ENCODE measurements around the gene SSX2IP.

Gene SSX2IP

DNA sequence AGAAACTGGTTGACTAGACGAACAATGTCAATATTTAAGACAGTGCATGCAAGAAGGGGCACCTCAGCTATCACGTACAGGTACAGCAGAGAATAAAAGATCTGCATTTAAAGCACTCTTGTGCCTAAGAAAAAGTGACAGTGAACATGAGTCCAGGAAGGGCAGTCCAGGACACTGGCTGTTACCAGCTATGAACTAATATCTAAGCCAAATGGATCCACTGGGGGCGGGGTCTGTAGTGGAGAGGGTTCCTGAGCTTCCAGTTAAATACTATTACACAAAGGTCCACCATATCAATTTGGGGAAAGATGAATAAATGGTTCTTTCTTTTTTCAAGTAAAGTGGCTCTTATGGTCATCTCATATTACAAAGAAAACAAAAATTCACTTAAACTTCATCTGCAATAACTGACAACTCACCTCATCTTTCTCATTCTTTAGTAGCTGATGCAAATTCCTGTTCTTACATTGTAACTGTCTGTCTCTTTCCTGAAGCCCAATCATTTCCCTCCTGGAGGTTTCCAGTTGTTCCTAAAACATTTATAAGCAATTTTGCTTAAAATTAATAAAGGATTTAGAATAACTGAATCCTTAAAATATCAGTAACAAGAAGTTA is 24.5 kb downstream of the SSX2IP start:
- Histone ChIP-seq H4K20me1 (ENCODE audit: insufficient read depth, low read length) (no peaks in the 10 kb centered on the region), H3K36me3 (ENCODE audit: insufficient read depth, low read length) (peaks cover 58% of the 10 kb centered on the region), H3K4me3 (ENCODE audit: low read depth, low read length, poor library complexity, severe bottlenecking) (no peak overlapping the region), H3K27ac (ENCODE audit: low read depth, low read length, poor library complexity, severe bottlenecking) (no peak overlapping the region), H3K9me3 (ENCODE audit: low read length) (no peaks in the 10 kb centered on the region), H3K9ac (ENCODE audit: low read length) (no peak overlapping the region), H3F3A (ENCODE audit: insufficient read depth, low read length) (no peaks in the 10 kb centered on the region), H2AFZ (ENCODE audit: low read length) (no peak overlapping the region), H3K4me1 (ENCODE audit: insufficient read depth, low read length, severe bottlenecking) (no peaks in the 10 kb centered on the region), H3K79me2 (ENCODE audit: insufficient read depth, low read length) (no peaks in the 10 kb centered on the region), H3K4me2 (ENCODE audit: low read length) (no peak overlapping the region), H3K9me2 (ENCODE audit: low read depth, low read length) (no peaks in the 10 kb centered on the region), H3K27me3 (ENCODE audit: insufficient read depth, low read length) (no peaks in the 10 kb centered on the region)
- TF ChIP-seq, protein P1, sequence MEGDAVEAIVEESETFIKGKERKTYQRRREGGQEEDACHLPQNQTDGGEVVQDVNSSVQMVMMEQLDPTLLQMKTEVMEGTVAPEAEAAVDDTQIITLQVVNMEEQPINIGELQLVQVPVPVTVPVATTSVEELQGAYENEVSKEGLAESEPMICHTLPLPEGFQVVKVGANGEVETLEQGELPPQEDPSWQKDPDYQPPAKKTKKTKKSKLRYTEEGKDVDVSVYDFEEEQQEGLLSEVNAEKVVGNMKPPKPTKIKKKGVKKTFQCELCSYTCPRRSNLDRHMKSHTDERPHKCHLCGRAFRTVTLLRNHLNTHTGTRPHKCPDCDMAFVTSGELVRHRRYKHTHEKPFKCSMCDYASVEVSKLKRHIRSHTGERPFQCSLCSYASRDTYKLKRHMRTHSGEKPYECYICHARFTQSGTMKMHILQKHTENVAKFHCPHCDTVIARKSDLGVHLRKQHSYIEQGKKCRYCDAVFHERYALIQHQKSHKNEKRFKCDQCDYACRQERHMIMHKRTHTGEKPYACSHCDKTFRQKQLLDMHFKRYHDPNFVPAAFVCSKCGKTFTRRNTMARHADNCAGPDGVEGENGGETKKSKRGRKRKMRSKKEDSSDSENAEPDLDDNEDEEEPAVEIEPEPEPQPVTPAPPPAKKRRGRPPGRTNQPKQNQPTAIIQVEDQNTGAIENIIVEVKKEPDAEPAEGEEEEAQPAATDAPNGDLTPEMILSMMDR (IDR thresholded peaks at IDR 0.05; ENCODE audit: low read length), result no peak
- TF ChIP-seq EZH2 (IDR thresholded peaks at IDR 0.05; ENCODE audit: borderline replicate concordance, low read length), result no peak

DNA sequence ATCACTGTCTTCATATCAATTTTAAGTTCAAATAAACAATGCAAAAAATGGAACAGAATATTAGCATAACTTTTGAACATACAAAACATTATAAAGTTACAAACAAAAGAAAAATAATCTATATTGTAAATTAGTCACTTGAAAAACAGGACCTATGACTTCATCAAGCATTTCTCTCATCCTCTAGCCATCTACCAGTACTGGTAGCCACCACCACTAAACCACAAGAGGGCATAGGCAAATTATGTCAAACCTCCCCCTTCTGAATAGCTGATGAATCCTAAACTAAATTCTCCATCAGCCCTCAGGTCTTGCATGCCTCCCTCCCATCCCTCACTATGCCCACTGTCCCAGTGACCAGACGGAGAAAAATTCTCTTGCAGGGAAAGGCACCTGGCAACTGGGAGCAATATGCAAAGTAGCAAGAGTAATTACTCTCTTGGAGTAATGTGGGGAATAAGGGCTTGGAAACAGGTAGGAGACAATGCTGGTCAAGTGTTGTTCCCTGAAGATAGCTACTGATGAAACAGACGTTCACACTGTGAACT is 37.1 kb downstream of the SSX2IP start:
- no peak overlapping the region for H3K4me3 ChIP-seq (ENCODE audit: low read depth, low read length, poor library complexity, severe bottlenecking)
- peaks cover 74% of the 10 kb centered on the region for H3K36me3 ChIP-seq (ENCODE audit: insufficient read depth, low read length)
- no peaks in the 10 kb centered on the region for H3F3A ChIP-seq (ENCODE audit: insufficient read depth, low read length)
- H3K79me2 ChIP-seq (ENCODE audit: insufficient read depth, low read length), result no peaks in the 10 kb centered on the region
- no peak for TF ChIP-seq EZH2 (IDR thresholded peaks at IDR 0.05; ENCODE audit: borderline replicate concordance, low read length)
- TF ChIP-seq, protein P1 (IDR thresholded peaks at IDR 0.05; ENCODE audit: low read length), result no peak
- H3K27me3 ChIP-seq (ENCODE audit: insufficient read depth, low read length), result no peaks in the 10 kb centered on the region
- H2AFZ ChIP-seq (ENCODE audit: low read length), result no peak overlapping the region
- H4K20me1 ChIP-seq (ENCODE audit: insufficient read depth, low read length), result no peaks in the 10 kb centered on the region
- H3K27ac ChIP-seq (ENCODE audit: low read depth, low read length, poor library complexity, severe bottlenecking), result no peak overlapping the region
- no peaks in the 10 kb centered on the region for H3K4me1 ChIP-seq (ENCODE audit: insufficient read depth, low read length, severe bottlenecking)
- no peak overlapping the region for H3K4me2 ChIP-seq (ENCODE audit: low read length)
- no peaks in the 10 kb centered on the region for H3K9me2 ChIP-seq (ENCODE audit: low read depth, low read length)
- no peak overlapping the region for H3K9ac ChIP-seq (ENCODE audit: low read length)
- no peaks in the 10 kb centered on the region for H3K9me3 ChIP-seq (ENCODE audit: low read length)

DNA sequence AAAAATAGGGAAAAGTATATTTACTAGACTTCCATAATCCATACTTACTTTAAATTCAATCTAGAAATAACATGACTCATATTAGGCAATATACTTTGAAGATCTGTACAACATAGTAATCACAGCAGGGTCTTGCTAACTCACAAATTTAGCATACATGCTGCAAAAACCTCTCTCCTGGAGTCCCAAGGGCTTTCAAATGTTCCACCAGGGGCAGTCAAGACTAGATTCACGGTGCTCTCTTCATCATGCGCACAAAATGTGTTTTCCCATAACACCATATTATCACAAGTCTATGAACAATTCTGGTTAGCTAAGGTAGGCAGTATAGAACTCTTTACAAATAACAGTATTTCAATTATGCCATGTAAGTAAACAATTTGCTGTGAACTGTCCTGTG is 45.8 kb downstream of the SSX2IP start:
- TF ChIP-seq EZH2 (IDR thresholded peaks at IDR 0.05; ENCODE audit: borderline replicate concordance, low read length), result no peak
- TF ChIP-seq, protein P1 (IDR thresholded peaks at IDR 0.05; ENCODE audit: low read length), result peak; percentile 12

More for the DNA sequence above, 45.8 kb downstream of the SSX2IP start:
- no peaks in the 10 kb centered on the region for H4K20me1 ChIP-seq (ENCODE audit: insufficient read depth, low read length)
- H3K4me1 ChIP-seq (ENCODE audit: insufficient read depth, low read length, severe bottlenecking), result no peaks in the 10 kb centered on the region
- H3F3A ChIP-seq (ENCODE audit: insufficient read depth, low read length), result no peaks in the 10 kb centered on the region
- no peaks in the 10 kb centered on the region for H3K79me2 ChIP-seq (ENCODE audit: insufficient read depth, low read length)
- peaks cover 40% of the 10 kb centered on the region for H3K36me3 ChIP-seq (ENCODE audit: insufficient read depth, low read length)
- H3K27ac ChIP-seq (ENCODE audit: low read depth, low read length, poor library complexity, severe bottlenecking), result no peak overlapping the region
- H2AFZ ChIP-seq (ENCODE audit: low read length), result no peak overlapping the region
- no peaks in the 10 kb centered on the region for H3K27me3 ChIP-seq (ENCODE audit: insufficient read depth, low read length)
- no peaks in the 10 kb centered on the region for H3K9me2 ChIP-seq (ENCODE audit: low read depth, low read length)
- H3K4me2 ChIP-seq (ENCODE audit: low read length), result no peak overlapping the region
- no peak overlapping the region for H3K9ac ChIP-seq (ENCODE audit: low read length)
- H3K9me3 ChIP-seq (ENCODE audit: low read length), result no peaks in the 10 kb centered on the region
- no peak overlapping the region for H3K4me3 ChIP-seq (ENCODE audit: low read depth, low read length, poor library complexity, severe bottlenecking)
